Measurements from ENCODE around the gene GABRB1. TPM values are rescaled to one million over a fixed set of nuclear protein-coding genes. Genes with fewer than 3 reads are reported as not detected.

Gene GABRB1
- total RNA-seq, 2 experiments from 2014 or later, result not detected

DNA sequence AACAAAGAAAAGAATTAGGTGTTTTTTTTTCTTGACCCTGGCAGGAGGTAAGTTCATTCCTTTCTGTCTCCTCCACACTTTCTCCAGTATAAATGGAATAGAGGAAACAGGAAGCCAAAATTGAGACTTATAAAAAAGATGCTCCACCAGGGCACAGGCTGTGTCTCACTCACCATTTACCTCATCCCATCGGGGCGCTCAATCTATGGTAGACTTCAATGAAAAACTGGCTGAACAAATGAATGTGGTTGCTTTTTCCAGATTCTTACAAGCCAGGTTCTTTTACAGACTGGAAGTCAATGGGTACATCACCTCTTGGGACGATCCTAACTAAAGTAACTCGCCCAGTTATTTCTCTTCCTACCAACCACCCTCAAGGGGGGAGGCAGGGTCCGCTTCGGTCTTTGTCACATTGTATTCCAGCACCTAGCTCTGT lies 431.4 kb downstream of the GABRB1 start:
- no peaks in the 10 kb centered on the region for H3K9me3 Mint-ChIP-seq
- H3K27me3 Mint-ChIP-seq, result no peaks in the 10 kb centered on the region
- ChIA-PET POLR2A (interaction anchor here (1.0 to 2.2 kb wide), 3 partner anchors 9 to 22 kb away, joined by 3 to 10 read pairs (median 3); partner anchors contain the start of gene ATP10D), CTCF (interaction anchor here (0.7 to 2.4 kb wide), 7 partner anchors 10 to 104 kb away, joined by 3 to 16 read pairs (median 6); partner anchors contain the start of gene ATP10D)
- peaks cover 31% of the 10 kb centered on the region for H3K4me1 Mint-ChIP-seq (ENCODE audit: low read depth)
- intact Hi-C loops (cut with micrococcal nuclease), result no loop called here
- ATAC-seq (peak; percentile 14), DNase-seq (no peak)
- H3K36me3 Mint-ChIP-seq (ENCODE audit: low read depth), result peaks cover 4% of the 10 kb centered on the region
- peak overlapping the region; percentile 86 for H3K4me3 Mint-ChIP-seq
- TF ChIP-seq, protein P1, sequence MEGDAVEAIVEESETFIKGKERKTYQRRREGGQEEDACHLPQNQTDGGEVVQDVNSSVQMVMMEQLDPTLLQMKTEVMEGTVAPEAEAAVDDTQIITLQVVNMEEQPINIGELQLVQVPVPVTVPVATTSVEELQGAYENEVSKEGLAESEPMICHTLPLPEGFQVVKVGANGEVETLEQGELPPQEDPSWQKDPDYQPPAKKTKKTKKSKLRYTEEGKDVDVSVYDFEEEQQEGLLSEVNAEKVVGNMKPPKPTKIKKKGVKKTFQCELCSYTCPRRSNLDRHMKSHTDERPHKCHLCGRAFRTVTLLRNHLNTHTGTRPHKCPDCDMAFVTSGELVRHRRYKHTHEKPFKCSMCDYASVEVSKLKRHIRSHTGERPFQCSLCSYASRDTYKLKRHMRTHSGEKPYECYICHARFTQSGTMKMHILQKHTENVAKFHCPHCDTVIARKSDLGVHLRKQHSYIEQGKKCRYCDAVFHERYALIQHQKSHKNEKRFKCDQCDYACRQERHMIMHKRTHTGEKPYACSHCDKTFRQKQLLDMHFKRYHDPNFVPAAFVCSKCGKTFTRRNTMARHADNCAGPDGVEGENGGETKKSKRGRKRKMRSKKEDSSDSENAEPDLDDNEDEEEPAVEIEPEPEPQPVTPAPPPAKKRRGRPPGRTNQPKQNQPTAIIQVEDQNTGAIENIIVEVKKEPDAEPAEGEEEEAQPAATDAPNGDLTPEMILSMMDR (IDR thresholded peaks at IDR 0.05), result no peak
- H3K27ac Mint-ChIP-seq, result peak overlapping the region; percentile 76

DNA sequence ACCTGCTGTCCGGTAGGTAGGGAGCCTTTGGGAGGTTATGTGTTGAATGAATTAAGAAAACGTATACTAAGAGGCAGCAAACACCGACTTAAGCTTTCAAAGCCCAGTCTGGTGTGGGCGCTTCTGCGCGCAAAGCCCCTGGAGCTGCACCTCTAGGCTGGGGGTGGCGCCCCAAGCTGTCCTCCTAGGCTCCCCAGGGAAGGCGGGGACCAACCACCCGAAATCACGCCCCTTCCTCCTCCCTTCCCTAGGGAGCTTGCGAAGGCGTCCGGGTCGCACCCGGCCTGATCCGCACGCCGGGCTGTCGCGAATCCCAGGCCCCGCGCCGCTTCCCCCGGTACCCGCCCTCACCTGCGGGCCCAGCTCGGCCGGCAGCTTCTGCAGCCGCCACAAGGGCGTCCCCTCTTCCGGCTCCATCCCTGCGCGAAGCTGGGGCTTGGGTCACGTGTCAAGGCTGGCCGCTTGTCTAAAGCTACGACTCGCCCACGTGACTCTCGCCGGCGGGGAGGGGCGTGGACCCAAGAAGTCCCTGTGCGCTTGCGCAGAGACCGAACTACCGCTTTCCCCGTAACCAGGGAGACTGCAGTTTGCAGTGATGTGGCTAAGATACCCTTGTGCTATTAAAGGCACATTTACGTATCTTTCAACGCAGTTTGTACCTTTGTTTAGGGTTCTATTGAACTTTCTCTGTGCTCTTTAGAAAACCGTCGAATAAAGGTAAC lies 432.0 kb downstream of the GABRB1 start, which contains the start of gene COMMD8:
COMMD8 (minus strand) TSS at position 468 of the 722 bp plus-strand sequence; CDS start at position 417, 51 bp downstream.
- ChIA-PET POLR2A (interaction anchor here (1.0 to 2.2 kb wide), 3 partner anchors 8 to 21 kb away, joined by 3 to 10 read pairs (median 3); partner anchors contain the start of gene ATP10D), CTCF (interaction anchor here (0.7 to 2.4 kb wide), 8 partner anchors 9 to 104 kb away, joined by 3 to 16 read pairs (median 5); partner anchors contain the start of gene ATP10D)
- ATAC-seq (peak; percentile 98), DNase-seq (peak; percentile 99)
- peak within 1 kb of the TSS; percentile 86 for H3K4me3 Mint-ChIP-seq
- peak within 1 kb of the TSS; percentile 76 for H3K27ac Mint-ChIP-seq
- peaks cover 31% of the 10 kb centered on the region for H3K4me1 Mint-ChIP-seq (ENCODE audit: low read depth)
- intact Hi-C loops (cut with micrococcal nuclease), result no loop called here
- no peaks in the 10 kb centered on the region for H3K27me3 Mint-ChIP-seq
- peaks cover 4% of the 10 kb centered on the region for H3K36me3 Mint-ChIP-seq (ENCODE audit: low read depth)
- H3K9me3 Mint-ChIP-seq, result no peaks in the 10 kb centered on the region
- TF ChIP-seq, protein P1 (IDR thresholded peaks at IDR 0.05), result peak; percentile 39

DNA sequence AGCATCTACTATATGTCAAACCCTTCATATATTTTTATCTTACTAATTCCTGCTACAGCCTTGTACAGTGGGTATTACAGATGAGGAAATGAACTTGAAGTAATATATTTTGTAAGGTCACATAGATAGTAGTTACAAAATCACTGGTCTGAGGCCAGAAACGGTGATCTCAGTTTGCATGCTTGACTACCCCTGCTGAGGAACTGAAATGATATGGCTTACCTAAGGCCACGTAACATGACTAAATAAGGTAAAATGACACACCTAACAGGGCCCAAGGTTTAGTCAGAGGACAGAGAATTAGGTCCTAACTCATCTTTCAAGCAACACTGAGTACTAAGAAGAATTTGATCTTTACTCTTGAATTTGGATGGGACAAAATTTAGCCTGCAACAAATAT lies 433.6 kb downstream of the GABRB1 start:
- intact Hi-C loops (cut with micrococcal nuclease), result no loop called here
- H3K36me3 Mint-ChIP-seq (ENCODE audit: low read depth), result no peaks in the 10 kb centered on the region
- peaks cover 2% of the 10 kb centered on the region for H3K27me3 Mint-ChIP-seq
- DNase-seq, result no peak
- no peaks in the 10 kb centered on the region for H3K9me3 Mint-ChIP-seq
- H3K4me3 Mint-ChIP-seq, result no peak overlapping the region
- ChIA-PET CTCF (no interaction called here), POLR2A (no interaction called here)
- H3K27ac Mint-ChIP-seq, result no peak overlapping the region
- H3K4me1 Mint-ChIP-seq (ENCODE audit: low read depth), result peaks cover 26% of the 10 kb centered on the region
- TF ChIP-seq, protein P1 (IDR thresholded peaks at IDR 0.05), result no peak
- no peak for ATAC-seq

DNA sequence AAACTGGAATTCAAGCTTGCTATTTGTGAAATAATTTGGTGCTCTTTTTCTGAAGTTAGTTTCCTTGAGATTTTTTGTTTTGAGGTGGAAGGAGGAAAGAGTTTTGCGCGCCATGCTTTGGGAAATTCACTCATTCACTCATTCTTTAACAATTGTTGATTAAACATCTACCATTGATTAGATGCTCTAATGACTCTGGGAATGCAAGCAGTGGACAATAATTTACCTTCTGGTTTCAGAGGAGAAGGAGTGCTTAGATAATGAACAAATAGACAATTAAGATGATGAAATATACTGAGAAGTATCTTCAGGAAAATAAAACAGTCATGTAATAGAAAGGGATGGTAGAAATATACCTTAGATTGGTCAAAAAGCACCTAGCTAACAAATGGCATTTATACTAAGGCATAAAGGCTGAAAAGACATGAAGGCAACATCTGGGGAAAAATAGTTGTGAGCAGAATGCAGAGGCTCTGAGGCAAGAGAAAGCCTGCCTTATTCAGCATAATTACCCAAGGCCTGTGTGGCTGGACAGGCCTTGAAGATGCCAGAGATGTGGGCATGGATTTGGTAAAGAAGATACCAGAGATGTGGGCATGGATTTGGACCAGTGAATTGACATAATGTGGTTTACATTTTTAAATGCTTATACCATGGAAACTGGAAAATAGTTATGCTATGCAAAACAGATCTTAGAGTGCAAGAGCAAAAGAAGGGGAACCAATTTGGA lies 434.9 kb downstream of the GABRB1 start:
- Mint-ChIP-seq H3K4me3 (no peak overlapping the region), H3K4me1 (ENCODE audit: low read depth) (peaks cover 19% of the 10 kb centered on the region), H3K27ac (no peak overlapping the region), H3K27me3 (peaks cover 2% of the 10 kb centered on the region), H3K9me3 (no peaks in the 10 kb centered on the region), H3K36me3 (ENCODE audit: low read depth) (no peaks in the 10 kb centered on the region)
- ATAC-seq (no peak), DNase-seq (no peak)
- TF ChIP-seq, protein P1 (IDR thresholded peaks at IDR 0.05), result no peak
- intact Hi-C loops (cut with micrococcal nuclease), result no loop called here
- ChIA-PET CTCF (interaction anchor here (1.2 kb wide), 1 partner anchor 17 kb away, joined by 3 read pairs; no protein-coding TSS in a partner anchor), POLR2A (interaction anchor here (1.0 kb wide), 1 partner anchor 11 kb away, joined by 3 read pairs; no protein-coding TSS in a partner anchor)
